ENCODE data around the gene KCP. TPM values are rescaled to one million over a fixed set of nuclear protein-coding genes. Genes with fewer than 3 reads are reported as not detected.

The KCP gene
- total and polyA plus RNA-seq, 5 donors = 0.23 to 0.36 (median 0.25) TPM

DNA sequence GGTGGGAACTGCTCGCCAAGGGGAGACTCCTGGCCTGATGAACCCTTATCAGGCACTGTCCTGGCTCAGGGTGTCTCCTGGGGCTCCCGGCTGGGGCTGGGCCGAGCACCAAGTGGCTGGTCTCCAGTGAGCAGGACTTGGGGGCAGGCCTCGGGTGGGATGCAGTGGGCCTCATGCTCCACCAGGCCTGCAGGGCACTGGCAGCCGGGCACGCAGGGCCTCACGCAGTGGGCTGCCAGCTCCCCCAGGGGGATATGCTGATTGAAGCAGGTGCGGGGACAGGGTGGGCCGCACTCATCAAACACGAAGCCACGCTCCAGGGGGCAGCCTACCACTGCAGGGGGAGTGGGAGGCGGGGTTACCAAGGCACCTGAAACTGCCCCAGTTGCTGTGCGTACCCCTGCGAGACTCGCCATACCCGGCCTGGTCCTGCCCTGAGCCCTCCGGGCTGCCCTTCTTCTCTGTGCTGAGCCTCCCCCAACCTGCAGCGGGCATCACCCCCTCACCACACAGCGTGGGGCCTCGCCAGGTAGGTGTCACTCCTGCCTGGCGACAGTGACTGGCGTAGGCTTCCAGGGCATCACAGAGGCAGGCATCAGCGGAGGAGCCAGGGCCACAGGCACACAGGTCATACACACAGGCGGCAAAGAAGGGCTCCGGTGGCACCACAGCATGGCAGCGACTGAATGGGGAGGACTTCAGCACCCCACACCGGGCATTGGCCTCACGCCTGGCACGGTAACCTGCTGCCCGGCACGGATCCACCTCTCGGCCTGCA, 33.3 kb downstream of the KCP start:
- intact Hi-C loops (cut with DNase I) = no loop called here
- Histone ChIP-seq H3K4me3 (ENCODE audit: low read length) (no peak overlapping the region), H3K27me3 (ENCODE audit: control insufficient read depth, insufficient read depth) (no peaks in the 10 kb centered on the region), H3K9me3 (ENCODE audit: control insufficient read depth, low read length) (no peaks in the 10 kb centered on the region), H3K4me1 (ENCODE audit: control insufficient read depth, insufficient read depth, low read length) (no peaks in the 10 kb centered on the region), H3K27ac (ENCODE audit: low read length) (no peak overlapping the region)
- ATAC-seq = no peak
- 90% methylated on average over 32 of the region's 32 CpGs for WGBS
- DNase-seq = peak in 2 of 3 donors; percentile 4 to 37

DNA sequence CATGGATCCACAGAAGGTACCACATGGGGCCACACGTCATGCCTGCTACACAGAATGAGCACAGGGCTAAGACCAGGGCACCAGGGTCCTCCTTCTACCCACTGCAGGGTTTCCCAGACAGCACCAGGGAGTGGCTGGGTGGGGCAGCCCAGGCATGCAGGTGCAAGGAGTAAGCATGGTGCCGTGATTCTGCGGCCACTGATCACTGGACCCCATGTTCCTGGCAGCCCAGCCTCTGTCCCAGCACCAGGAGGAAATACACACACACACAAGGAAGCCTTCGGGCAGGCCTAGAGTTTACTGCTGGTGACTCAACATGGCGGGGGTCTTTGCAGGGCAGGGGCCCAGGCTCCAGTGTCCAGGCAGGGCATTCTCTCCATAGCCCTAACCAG, 33.9 kb downstream of the KCP start:
- intact Hi-C loops (cut with DNase I) = no loop called here
- no peaks in the 10 kb centered on the region for H3K4me1 ChIP-seq (ENCODE audit: control insufficient read depth, insufficient read depth, low read length)
- H3K9me3 ChIP-seq (ENCODE audit: control insufficient read depth, low read length) = no peaks in the 10 kb centered on the region
- no peak overlapping the region for H3K27ac ChIP-seq (ENCODE audit: low read length)
- H3K27me3 ChIP-seq (ENCODE audit: control insufficient read depth, insufficient read depth) = no peaks in the 10 kb centered on the region
- no peak overlapping the region for H3K4me3 ChIP-seq (ENCODE audit: low read length)
- DNase-seq (peak in 2 of 3 donors; percentile 2 to 21), ATAC-seq (no peak)
- WGBS = 92% methylated on average over 5 of the region's 5 CpGs

DNA sequence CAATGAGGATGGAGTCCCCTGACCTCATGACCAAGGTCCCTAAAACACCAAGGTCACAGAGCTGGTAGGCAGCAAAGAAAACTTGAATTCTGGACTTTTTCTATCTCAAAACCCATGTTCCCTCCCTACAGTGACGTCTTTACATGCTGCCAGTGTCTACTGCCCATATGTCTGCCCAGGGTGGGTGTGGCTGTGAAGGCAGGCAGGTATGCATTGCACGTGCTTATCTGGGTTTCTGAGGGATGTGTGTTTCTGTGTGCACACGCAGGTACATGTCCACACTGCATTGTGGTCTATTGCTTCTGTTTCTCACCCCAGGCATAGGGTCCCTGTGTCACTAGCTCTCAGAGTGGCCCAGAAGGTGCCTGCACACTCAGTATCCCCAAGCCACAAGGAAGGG, 34.4 kb downstream of the KCP start:
- intact Hi-C loops (cut with DNase I) = no loop called here
- Histone ChIP-seq H3K27ac (ENCODE audit: low read length) (no peak overlapping the region), H3K4me1 (ENCODE audit: control insufficient read depth, insufficient read depth, low read length) (no peaks in the 10 kb centered on the region), H3K4me3 (ENCODE audit: low read length) (no peak overlapping the region), H3K27me3 (ENCODE audit: control insufficient read depth, insufficient read depth) (no peaks in the 10 kb centered on the region), H3K9me3 (ENCODE audit: control insufficient read depth, low read length) (no peaks in the 10 kb centered on the region)
- DNase-seq (peak in 2 of 3 donors; percentile 1 to 15), ATAC-seq (no peak)
- 68% methylated on average over 3 of the region's 3 CpGs for WGBS

DNA sequence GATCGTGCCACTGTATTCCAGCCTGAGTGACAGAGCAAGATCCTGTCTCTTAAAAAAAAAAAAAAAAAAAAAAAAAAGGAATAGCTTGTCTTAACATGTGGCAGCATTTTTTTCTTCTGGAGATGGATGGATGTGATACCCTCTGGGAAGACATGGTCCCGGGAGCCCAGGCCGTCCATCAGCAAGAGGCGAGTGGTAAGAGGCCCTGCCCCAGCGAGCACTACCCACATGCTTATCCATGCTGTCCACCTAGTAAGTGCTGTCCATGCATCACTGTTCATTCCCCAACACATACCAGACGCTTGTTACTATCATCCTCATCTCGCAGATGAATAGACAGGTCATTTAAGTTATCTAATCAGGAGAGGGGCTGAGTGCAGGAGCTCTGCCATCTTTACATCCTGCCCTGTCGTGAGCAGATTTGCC, 35.0 kb downstream of the KCP start:
- DNase-seq = peak in 2 of 3 donors; percentile 2 to 25
- ATAC-seq = no peak
- H3K4me1 ChIP-seq (ENCODE audit: control insufficient read depth, insufficient read depth, low read length) = no peaks in the 10 kb centered on the region
- intact Hi-C loops (cut with DNase I) = no loop called here
- H3K9me3 ChIP-seq (ENCODE audit: control insufficient read depth, low read length) = no peaks in the 10 kb centered on the region
- H3K27me3 ChIP-seq (ENCODE audit: control insufficient read depth, insufficient read depth) = no peaks in the 10 kb centered on the region
- 53% methylated on average over 8 of the region's 8 CpGs for WGBS
- no peak overlapping the region for H3K4me3 ChIP-seq (ENCODE audit: low read length)
- no peak overlapping the region for H3K27ac ChIP-seq (ENCODE audit: low read length)

DNA sequence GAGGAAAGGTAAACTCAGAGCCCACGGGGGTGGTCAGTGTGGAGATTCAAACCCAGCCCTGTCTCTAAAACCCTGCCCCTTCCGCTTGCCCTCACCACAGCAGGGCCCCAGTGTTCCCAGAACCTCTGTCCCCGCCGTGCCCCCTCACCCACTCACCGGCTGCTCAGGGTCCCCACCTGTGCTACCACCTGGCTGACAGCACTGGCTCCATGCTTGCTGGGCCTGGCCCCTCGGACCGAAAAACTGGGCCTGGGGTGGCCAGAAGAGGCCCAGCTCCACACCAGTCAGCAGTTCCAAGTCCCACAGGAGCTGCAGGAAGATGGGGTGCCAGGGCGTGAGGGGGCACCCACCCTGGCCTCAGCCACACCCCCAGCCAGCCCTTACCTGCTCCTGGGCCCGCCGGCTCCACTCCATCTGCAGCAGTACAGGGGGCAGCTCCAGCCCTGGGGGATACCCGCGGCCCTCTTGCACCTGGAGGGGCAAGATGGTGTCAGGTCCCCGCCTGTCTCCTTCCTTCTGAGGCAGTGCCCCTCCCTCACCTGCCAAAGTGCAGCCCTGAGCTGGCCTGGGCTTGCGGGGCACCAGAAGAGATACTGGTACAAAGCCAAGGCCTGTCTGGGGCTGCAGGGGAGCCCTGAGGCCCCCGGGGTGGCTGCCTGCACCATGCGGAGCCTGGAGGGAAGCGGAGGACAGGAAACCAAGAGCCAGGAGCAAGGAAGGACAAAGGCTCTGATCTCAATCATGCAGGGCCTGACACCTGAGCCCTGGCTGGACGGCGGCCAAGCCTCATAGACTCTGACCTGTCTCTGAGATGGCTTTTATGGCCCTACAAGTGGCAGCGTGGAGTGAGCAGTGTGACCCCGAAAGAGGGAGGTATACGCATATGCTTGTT, 36.1 kb downstream of the KCP start:
- Histone ChIP-seq H3K9me3 (ENCODE audit: control insufficient read depth, low read length) (no peaks in the 10 kb centered on the region), H3K4me3 (ENCODE audit: low read length) (no peak overlapping the region), H3K27ac (ENCODE audit: low read length) (no peak overlapping the region), H3K4me1 (ENCODE audit: control insufficient read depth, insufficient read depth, low read length) (no peaks in the 10 kb centered on the region), H3K27me3 (ENCODE audit: control insufficient read depth, insufficient read depth) (no peaks in the 10 kb centered on the region)
- intact Hi-C loops (cut with DNase I) = no loop called here
- DNase-seq (peak; percentile 4 to 60 (median 44)), ATAC-seq (no peak)
- 80% methylated on average over 22 of the region's 22 CpGs for WGBS

DNA sequence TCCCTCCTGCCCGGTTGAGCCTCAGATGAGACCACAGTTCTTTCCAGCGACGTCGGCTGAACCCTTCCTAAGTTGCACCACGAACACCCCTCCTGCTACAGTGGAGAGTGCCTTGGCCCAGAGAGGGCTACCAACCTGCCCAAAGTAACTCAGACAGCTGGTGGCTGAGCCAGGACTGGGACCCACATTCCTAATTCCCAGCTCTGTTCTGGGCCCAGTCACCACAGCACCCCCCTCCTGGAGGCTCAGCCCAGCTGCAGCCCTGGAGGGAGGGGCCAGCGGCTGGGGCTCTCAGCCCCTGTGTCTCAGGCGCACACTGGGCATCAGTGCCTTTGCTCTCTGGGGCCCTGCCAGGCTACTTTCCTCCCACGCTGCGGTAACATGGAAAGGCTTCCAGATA, 37.3 kb downstream of the KCP start:
- 82% methylated on average over 9 of the region's 9 CpGs for WGBS
- H3K9me3 ChIP-seq (ENCODE audit: control insufficient read depth, low read length) = no peaks in the 10 kb centered on the region
- H3K4me3 ChIP-seq (ENCODE audit: low read length) = no peak overlapping the region
- no peaks in the 10 kb centered on the region for H3K27me3 ChIP-seq (ENCODE audit: control insufficient read depth, insufficient read depth)
- H3K27ac ChIP-seq (ENCODE audit: low read length) = no peak overlapping the region
- DNase-seq (peak; percentile 3 to 41 (median 34)), ATAC-seq (no peak)
- no peaks in the 10 kb centered on the region for H3K4me1 ChIP-seq (ENCODE audit: control insufficient read depth, insufficient read depth, low read length)
- intact Hi-C loops (cut with DNase I) = no loop called here

DNA sequence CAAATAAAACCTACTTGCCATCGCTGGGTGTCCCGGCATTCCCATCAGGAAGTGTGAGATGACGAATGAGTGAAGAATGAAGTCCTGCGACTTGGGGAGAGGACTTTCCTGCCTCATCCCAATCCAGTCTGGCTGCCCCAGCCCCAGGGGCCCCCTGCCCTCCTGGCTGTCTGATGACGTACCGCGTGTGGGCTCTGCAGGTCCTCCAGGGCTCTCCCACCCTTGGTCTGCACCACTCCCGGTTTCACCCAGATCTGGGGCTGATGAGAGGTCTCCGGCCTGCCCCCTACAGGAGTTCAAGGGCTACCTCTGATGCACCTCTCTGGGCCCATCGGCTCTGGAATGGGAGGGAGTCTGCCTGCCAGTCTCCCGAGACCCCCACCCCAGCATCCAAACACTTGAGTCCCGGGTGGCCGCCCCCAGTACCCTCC, 38.1 kb downstream of the KCP start:
- ATAC-seq = no peak
- Histone ChIP-seq H3K4me3 (ENCODE audit: low read length) (no peak overlapping the region), H3K9me3 (ENCODE audit: control insufficient read depth, low read length) (no peaks in the 10 kb centered on the region), H3K27me3 (ENCODE audit: control insufficient read depth, insufficient read depth) (no peaks in the 10 kb centered on the region), H3K4me1 (ENCODE audit: control insufficient read depth, insufficient read depth, low read length) (no peaks in the 10 kb centered on the region), H3K27ac (ENCODE audit: low read length) (no peak overlapping the region)
- DNase-seq = peak in 1 of 3 donors; percentile 40
- intact Hi-C loops (cut with DNase I) = no loop called here
- 64% methylated on average over 13 of the region's 13 CpGs for WGBS

DNA sequence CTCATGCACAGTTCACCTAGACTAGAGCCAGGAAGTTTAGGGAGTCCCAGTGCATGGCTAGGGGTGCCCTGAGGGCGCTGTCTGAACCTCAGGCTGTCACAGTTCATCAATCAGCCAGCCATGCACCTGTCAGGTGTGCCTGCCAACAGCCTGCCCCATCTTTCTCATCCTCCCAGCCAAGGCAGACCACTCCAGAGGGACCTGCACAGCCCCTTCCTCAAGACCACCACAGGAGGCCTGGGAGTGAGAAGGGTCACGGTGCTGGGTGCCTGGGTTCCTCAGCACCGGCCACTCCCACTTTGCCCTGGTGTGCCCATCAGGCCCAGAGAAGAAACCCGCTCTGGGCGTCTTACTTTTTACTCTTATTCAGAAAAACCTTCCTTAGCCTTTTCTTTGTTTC, 39.5 kb downstream of the KCP start:
- H3K27me3 ChIP-seq (ENCODE audit: control insufficient read depth, insufficient read depth) = no peaks in the 10 kb centered on the region
- no peak for ATAC-seq
- no peak overlapping the region for H3K4me3 ChIP-seq (ENCODE audit: low read length)
- WGBS = 95% methylated on average over 5 of the region's 5 CpGs
- DNase-seq = peak in 1 of 3 donors; percentile 20
- no peaks in the 10 kb centered on the region for H3K9me3 ChIP-seq (ENCODE audit: control insufficient read depth, low read length)
- no peak overlapping the region for H3K27ac ChIP-seq (ENCODE audit: low read length)
- intact Hi-C loops (cut with DNase I) = no loop called here
- H3K4me1 ChIP-seq (ENCODE audit: control insufficient read depth, insufficient read depth, low read length) = no peaks in the 10 kb centered on the region

DNA sequence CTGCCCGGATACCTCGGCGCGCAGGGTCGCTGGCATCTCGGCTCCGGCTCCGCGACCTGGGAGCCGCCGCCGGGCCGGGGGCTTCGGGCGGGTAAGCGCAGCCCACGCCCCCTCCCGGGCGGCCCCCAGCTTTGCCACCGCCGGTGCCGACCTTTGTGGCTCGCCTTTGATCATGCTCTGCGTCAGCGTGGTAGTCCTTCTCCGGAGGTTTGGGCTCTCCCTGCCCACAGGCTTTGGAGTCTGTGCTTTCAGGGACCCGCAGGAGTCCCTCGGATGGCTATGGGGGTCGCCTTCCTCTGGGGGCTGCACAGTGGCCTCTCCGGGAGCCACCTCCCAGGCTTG, 40.6 kb downstream of the KCP start:
- Histone ChIP-seq H3K27ac (ENCODE audit: low read length) (no peak overlapping the region), H3K27me3 (ENCODE audit: control insufficient read depth, insufficient read depth) (no peaks in the 10 kb centered on the region), H3K9me3 (ENCODE audit: control insufficient read depth, low read length) (no peaks in the 10 kb centered on the region), H3K4me1 (ENCODE audit: control insufficient read depth, insufficient read depth, low read length) (no peaks in the 10 kb centered on the region), H3K4me3 (ENCODE audit: low read length) (peak overlapping the region; percentile 48)
- no peak for DNase-seq
- 10% methylated on average over 30 of the region's 30 CpGs for WGBS
- peak in 1 of 2 donors; percentile 3 for ATAC-seq
- intact Hi-C loops (cut with DNase I) = no loop called here

DNA sequence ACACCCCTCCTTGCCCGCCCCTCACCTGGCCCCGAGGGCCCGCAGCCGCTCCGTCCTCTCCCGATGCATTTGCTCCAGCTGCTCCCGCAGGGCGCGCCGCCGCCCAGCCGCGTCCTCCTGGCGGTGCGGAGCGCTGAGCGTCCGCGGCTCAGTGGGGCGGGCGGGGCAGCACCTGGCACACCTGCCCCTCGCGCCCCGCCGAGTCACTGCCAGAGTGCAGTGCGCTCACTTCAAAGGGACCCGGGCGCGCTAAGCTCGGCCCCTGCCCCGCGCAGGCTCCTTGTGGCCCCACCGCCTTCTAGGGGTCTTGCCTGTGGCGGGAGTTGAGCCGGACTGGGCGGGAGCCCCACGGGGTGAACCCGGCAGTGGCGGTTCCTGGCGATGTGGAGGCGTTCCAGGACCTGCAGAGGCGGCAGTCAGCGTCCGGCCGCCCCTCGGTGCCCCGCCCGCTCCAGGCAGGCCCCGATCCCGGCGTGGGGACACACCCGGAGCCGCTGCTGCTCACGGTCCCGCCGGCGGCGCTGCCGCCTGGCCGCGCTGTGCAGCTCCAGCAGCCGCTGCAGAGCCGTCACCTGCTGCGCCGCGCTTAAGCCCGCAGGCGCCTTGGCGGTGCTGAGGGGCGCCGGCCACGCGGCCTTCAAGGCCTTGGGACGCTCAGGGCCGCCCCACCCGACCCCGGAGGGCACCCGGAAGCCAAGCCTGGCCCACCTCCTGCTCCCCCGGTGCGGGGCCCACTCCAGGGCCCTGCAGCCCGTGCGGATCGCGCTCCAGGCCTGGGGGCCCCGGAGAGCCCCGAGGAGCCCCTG, 41.2 kb downstream of the KCP start:
- Histone ChIP-seq H3K9me3 (ENCODE audit: control insufficient read depth, low read length) (no peaks in the 10 kb centered on the region), H3K4me1 (ENCODE audit: control insufficient read depth, insufficient read depth, low read length) (no peaks in the 10 kb centered on the region), H3K27ac (ENCODE audit: low read length) (no peak overlapping the region), H3K4me3 (ENCODE audit: low read length) (peak overlapping the region; percentile 48), H3K27me3 (ENCODE audit: control insufficient read depth, insufficient read depth) (no peaks in the 10 kb centered on the region)
- WGBS = 1% methylated on average over 86 of the region's 86 CpGs
- ATAC-seq (peak; percentile 80 to 84), DNase-seq (peak; percentile 60 to 84 (median 82))
- intact Hi-C loops (cut with DNase I) = no loop called here
